RCC 7860 (cell line): ENCODE results near the gene SON.

ENCODE experiments used
- DNase-seq: peaks from one replicate; pipeline ENCODE4 v3.0.0-alpha.2; 2015; ENCODE audit warnings: low spot score
- FAIRE-seq: peaks from 2 replicates; lab custom pipeline; 2012; peaks lifted over from hg19 to GRCh38; lab: Jason Lieb, UNC

SON gene

GRCh38 chr21:33544451-33545195, 1.8 kb downstream of the SON start:
- DNase-seq (no peak), FAIRE-seq (no peak)

GRCh38 chr21:33546086-33546485, 3.2 kb downstream of the SON start:
- no peak for FAIRE-seq

GRCh38 chr21:33549848-33550771, 7.3 kb downstream of the SON start:
- DNase-seq (no peak), FAIRE-seq (no peak)

More at GRCh38 chr21:33546086-33546485, 3.2 kb downstream of the SON start:
- no peak for DNase-seq

- DNase-seq (no peak), FAIRE-seq (no peak)
These were observed 8.2 kb downstream of the SON start for GRCh38 chr21:33550772-33551660.

- DNase-seq (no peak), FAIRE-seq (no peak)
These were observed 8.8 kb downstream of the SON start for GRCh38 chr21:33551664-33552063.

GRCh38 chr21:33552093-33552998, 9.5 kb downstream of the SON start:
- no peak for DNase-seq
- no peak for FAIRE-seq

GRCh38 chr21:33552999-33553598, 10.3 kb downstream of the SON start:
- FAIRE-seq (no peak), DNase-seq (no peak)

- DNase-seq (no peak), FAIRE-seq (no peak)
These were observed 11.6 kb downstream of the SON start for GRCh38 chr21:33554236-33554981.

- FAIRE-seq = no peak
These were observed 12.1 kb downstream of the SON start for GRCh38 chr21:33554982-33555344.

GRCh38 chr21:33557447-33557846, 14.6 kb downstream of the SON start:
- no peak for DNase-seq
- no peak for FAIRE-seq

More at GRCh38 chr21:33554982-33555344, 12.1 kb downstream of the SON start:
- DNase-seq = no peak

- DNase-seq (no peak), FAIRE-seq (no peak)
These were observed 16.1 kb downstream of the SON start for GRCh38 chr21:33558777-33559421.

- DNase-seq = no peak
- no peak for FAIRE-seq
These were observed 17.0 kb downstream of the SON start for GRCh38 chr21:33559813-33560212.

- DNase-seq (no peak), FAIRE-seq (no peak)
These were observed 18.1 kb downstream of the SON start for GRCh38 chr21:33560965-33561364.

- no peak for FAIRE-seq
- no peak for DNase-seq
These were observed 18.5 kb downstream of the SON start for GRCh38 chr21:33561373-33561772.

GRCh38 chr21:33562389-33562788, 19.6 kb downstream of the SON start:
- FAIRE-seq (no peak), DNase-seq (no peak)

GRCh38 chr21:33566514-33566913, 23.7 kb downstream of the SON start:
- no peak for DNase-seq
- no peak for FAIRE-seq

GRCh38 chr21:33567914-33568313, 25.1 kb downstream of the SON start:
- FAIRE-seq (no peak), DNase-seq (no peak)

GRCh38 chr21:33568448-33568847, 25.6 kb downstream of the SON start:
- FAIRE-seq = no peak

More at GRCh38 chr21:33568448-33568847, 25.6 kb downstream of the SON start:
- no peak for DNase-seq
